ENCODE data around the gene EXTL1. TPM values are rescaled to one million over a fixed set of nuclear protein-coding genes. Genes with fewer than 3 reads are reported as not detected.

Gene EXTL1
- total and polyA plus RNA-seq, 2 donors (not counting 3 experiments of a cell fraction or from before 2014, with no cell fraction given) = not detected

- TF ChIP-seq MYC (IDR thresholded peaks at IDR 0.05; ENCODE audit: low read depth, low read length) (no peak), POLR2A (IDR thresholded peaks at IDR 0.05; ENCODE audit: low read depth, low read length) (peak; percentile 45), POLR2AphosphoS5 (IDR thresholded peaks at IDR 0.05; ENCODE audit: insufficient read depth, low read depth, low read length) (peak; percentile 48), EZH2 (IDR thresholded peaks at IDR 0.05; ENCODE audit: borderline replicate concordance, low read depth, low read length, severe bottlenecking) (no peak)
- TF ChIP-seq, protein P1, sequence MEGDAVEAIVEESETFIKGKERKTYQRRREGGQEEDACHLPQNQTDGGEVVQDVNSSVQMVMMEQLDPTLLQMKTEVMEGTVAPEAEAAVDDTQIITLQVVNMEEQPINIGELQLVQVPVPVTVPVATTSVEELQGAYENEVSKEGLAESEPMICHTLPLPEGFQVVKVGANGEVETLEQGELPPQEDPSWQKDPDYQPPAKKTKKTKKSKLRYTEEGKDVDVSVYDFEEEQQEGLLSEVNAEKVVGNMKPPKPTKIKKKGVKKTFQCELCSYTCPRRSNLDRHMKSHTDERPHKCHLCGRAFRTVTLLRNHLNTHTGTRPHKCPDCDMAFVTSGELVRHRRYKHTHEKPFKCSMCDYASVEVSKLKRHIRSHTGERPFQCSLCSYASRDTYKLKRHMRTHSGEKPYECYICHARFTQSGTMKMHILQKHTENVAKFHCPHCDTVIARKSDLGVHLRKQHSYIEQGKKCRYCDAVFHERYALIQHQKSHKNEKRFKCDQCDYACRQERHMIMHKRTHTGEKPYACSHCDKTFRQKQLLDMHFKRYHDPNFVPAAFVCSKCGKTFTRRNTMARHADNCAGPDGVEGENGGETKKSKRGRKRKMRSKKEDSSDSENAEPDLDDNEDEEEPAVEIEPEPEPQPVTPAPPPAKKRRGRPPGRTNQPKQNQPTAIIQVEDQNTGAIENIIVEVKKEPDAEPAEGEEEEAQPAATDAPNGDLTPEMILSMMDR (IDR thresholded peaks at IDR 0.05; ENCODE audit: extremely low read depth in 1 of 2, insufficient read depth in 1 of 2, low read depth in 1 of 2, low read length in 2 of 2) = peak in 1 of 2 donors; percentile 18
- DNase-seq (ENCODE audit: low read depth, low spot score) (peak; percentile 89), FAIRE-seq (peak; percentile 88)
- H3K4me2 ChIP-seq (ENCODE audit: insufficient read depth, low read length) = peak overlapping the region; percentile 90
- peaks cover 15% of the 10 kb centered on the region for H3K4me1 ChIP-seq (ENCODE audit: control insufficient read depth, extremely low read depth, insufficient read depth, low read length)
- H3K27me3 ChIP-seq (ENCODE audit: control insufficient read depth in 2 of 2, insufficient read depth in 2 of 2, low read length in 2 of 2) = peaks cover 0 to 3% of the 10 kb centered on the region in 2 experiments
- ChIA-PET POLR2A (interaction anchor here (0.5 to 1.2 kb wide), 3 partner anchors 67 to 152 kb away, joined by 3 to 4 read pairs (median 3); no protein-coding TSS in a partner anchor), CTCF (interaction anchor here (0.8 to 4.3 kb wide), 27 partner anchors 9 to 753 kb away, joined by 3 to 151 read pairs (median 7); partner anchors contain the start of genes C1orf232, CEP85, EXTL1 and PAFAH2)
- no peak overlapping the region for H3K27ac ChIP-seq (ENCODE audit: insufficient read depth, low read depth, low read length)
- H2AFZ ChIP-seq (ENCODE audit: low read depth, low read length) = peak overlapping the region; percentile 99
- peak overlapping the region; percentile 66 for H3K9ac ChIP-seq (replicated peaks; ENCODE audit: extremely low read depth, insufficient read depth, low read length)
- no peaks in the 10 kb centered on the region for H3K36me3 ChIP-seq (ENCODE audit: control insufficient read depth in 2 of 2, extremely low read depth in 1 of 2, insufficient read depth in 2 of 2, low read length in 2 of 2)
- H3K4me3 ChIP-seq (replicated peaks in 1 of 3; ENCODE audit: insufficient read depth in 1 of 3, low read depth in 1 of 3, low read length in 3 of 3) = peak overlapping the region; percentile 65 to 85 (median 81)
- no peaks in the 10 kb centered on the region for H4K20me1 ChIP-seq (replicated peaks; ENCODE audit: control insufficient read depth, extremely low read depth, insufficient read depth, low read length)
- H3K9me3 ChIP-seq (replicated peaks; ENCODE audit: control insufficient read depth, insufficient read depth, low read length) = no peaks in the 10 kb centered on the region
- intact Hi-C loops (cut with micrococcal nuclease) (loop anchor here (1.0 to 5.0 kb wide), 4 partner anchors 140 to 285 kb away; partner anchors contain the start of gene CEP85), dilution Hi-C loops (cut with MboI; ENCODE audit: extremely low pct_ligation_motif_present, low sequenced_read_pairs) (no loop called here)
- no TSS peak for BruUV-seq (replicated peaks)
- H3K79me2 ChIP-seq (ENCODE audit: control insufficient read depth, insufficient read depth, low read length) = no peaks in the 10 kb centered on the region
- no peaks in the 10 kb centered on the region for H3K9me1 ChIP-seq (replicated peaks; ENCODE audit: control insufficient read depth, extremely low read depth, insufficient read depth, low read length)
Observed at GRCh38 chr1:26035203-26035958, 13.8 kb downstream of the EXTL1 start.
